HepG2 (cell line): Measurements from ENCODE around the gene CSDE1. TPM values are rescaled to one million over a fixed set of nuclear protein-coding genes. Genes with fewer than 3 reads are reported as not detected.

Experiments
- AGO2 ChIP-seq: fragments of 200-400 bp; formaldehyde crosslinking; optimal IDR thresholded peaks from 2 replicates; pipeline ENCODE3; 2017; ENCODE audit warnings: mild to moderate bottlenecking, low read depth, low read length, moderate library complexity
- ELF3 ChIP-seq: IDR thresholded peaks from 2 replicates; pipeline ENCODE4 v1.6.1; 2016; ENCODE audit warnings: missing genetic modification reagents, missing compliant biosample characterization
- FOXA3 ChIP-seq: IDR thresholded peaks from 2 replicates; pipeline ENCODE4 v1.6.1; 2016; ENCODE audit warnings: missing genetic modification reagents, missing compliant biosample characterization
- FOXO4 ChIP-seq: sonication (generic); formaldehyde crosslinking; conservative IDR thresholded peaks from 2 replicates; pipeline ENCODE4 v1.8.1; 2023; ENCODE audit warnings: missing genetic modification reagents
- FOXP1 ChIP-seq, 2 experiments: fragments of 450-650 bp in 1 of 2; IDR thresholded peaks; 2 replicates each; pipeline ENCODE4 v1.6.1; 2017 to 2018; ENCODE audit warnings: antibody characterized with exemption in 1 of 2
- GTF2F1 ChIP-seq: fragments of 150-350 bp; IDR thresholded peaks from 2 replicates; pipeline ENCODE4 v1.6.1; 2014; ENCODE audit warnings: low read length
- HMG20B ChIP-seq: conservative IDR thresholded peaks from 2 replicates; pipeline ENCODE4 v1.6.1; 2016; ENCODE audit warnings: missing genetic modification reagents, missing compliant biosample characterization
- IRF2 ChIP-seq: IDR thresholded peaks from 2 replicates; pipeline ENCODE4 v1.6.1; 2018; ENCODE audit warnings: missing genetic modification reagents, missing compliant biosample characterization
- MAFF ChIP-seq: IDR thresholded peaks from 2 replicates; pipeline ENCODE4 v1.6.1; 2011; ENCODE audit warnings: low read depth, low read length, improper control_type of control experiment
- NCOR1 ChIP-seq: fragments of 200-600 bp; sonication (generic); IDR thresholded peaks from 2 replicates; pipeline ENCODE4 v1.7.0; 2017; ENCODE audit warnings: antibody characterized with exemption, low read length, borderline replicate concordance
- PAX8 ChIP-seq: sonication (generic); formaldehyde crosslinking; IDR thresholded peaks from 2 replicates; pipeline ENCODE4 v1.8.0; 2022; ENCODE audit warnings: mild to moderate bottlenecking, missing genetic modification reagents, borderline replicate concordance
- REL ChIP-seq: sonication (generic); formaldehyde crosslinking; conservative IDR thresholded peaks from 2 replicates; pipeline ENCODE4 v1.8.0; 2022; ENCODE audit warnings: mild to moderate bottlenecking, missing genetic modification reagents, moderate library complexity
- RFXANK ChIP-seq: IDR thresholded peaks from 2 replicates; pipeline ENCODE4 v1.6.1; 2016
- SMAD3 ChIP-seq: sonication (generic); formaldehyde crosslinking; IDR thresholded peaks from 2 replicates; pipeline ENCODE4 v1.4.0; 2020; ENCODE audit warnings: missing genetic modification reagents
- SRY ChIP-seq: sonication (generic); formaldehyde crosslinking; IDR thresholded peaks from 2 replicates; pipeline ENCODE4 v1.8.0; 2022; ENCODE audit warnings: mild to moderate bottlenecking, missing genetic modification reagents
- ZBTB3 ChIP-seq: sonication (generic); formaldehyde crosslinking; IDR thresholded peaks from 2 replicates; pipeline ENCODE4 v1.4.0; 2020; ENCODE audit warnings: low read depth, mild to moderate bottlenecking, moderate library complexity, missing genetic modification reagents, borderline replicate concordance
- ZFP1 ChIP-seq: IDR thresholded peaks from 2 replicates; pipeline ENCODE4 v1.6.1; 2016
- ZNF101 ChIP-seq: sonication (generic); formaldehyde crosslinking; IDR thresholded peaks from 2 replicates; pipeline ENCODE4 v1.4.0; 2020; ENCODE audit warnings: mild to moderate bottlenecking, low read depth, missing genetic modification reagents, borderline replicate concordance
- ZNF383 ChIP-seq: sonication (generic); formaldehyde crosslinking; IDR thresholded peaks from 2 replicates; pipeline ENCODE4 v1.4.0; 2020; ENCODE audit warnings: missing genetic modification reagents, mild to moderate bottlenecking, borderline replicate concordance
- ZNF564 ChIP-seq: sonication (generic); formaldehyde crosslinking; IDR thresholded peaks from 2 replicates; pipeline ENCODE4 v1.8.1; 2023; ENCODE audit warnings: mild to moderate bottlenecking, missing genetic modification reagents
- ZNF644 ChIP-seq: IDR thresholded peaks from 2 replicates; pipeline ENCODE4 v1.6.1; 2016; ENCODE audit warnings: low read depth
- ZNF770 ChIP-seq: sonication (generic); formaldehyde crosslinking; IDR thresholded peaks from 2 replicates; pipeline ENCODE4 v1.5.0; 2020; ENCODE audit warnings: mild to moderate bottlenecking, missing genetic modification reagents
- ZNF790 ChIP-seq: sonication (generic); formaldehyde crosslinking; IDR thresholded peaks from 2 replicates; pipeline ENCODE4 v1.8.0; 2022; ENCODE audit warnings: missing genetic modification reagents, mild to moderate bottlenecking, borderline replicate concordance
- ZNF839 ChIP-seq: sonication (generic); formaldehyde crosslinking; IDR thresholded peaks from 2 replicates; pipeline ENCODE4 v1.4.0; 2020; ENCODE audit warnings: missing genetic modification reagents, mild to moderate bottlenecking, borderline replicate concordance
- ZZZ3 ChIP-seq: sonication (generic); formaldehyde crosslinking; IDR thresholded peaks from 2 replicates; pipeline ENCODE4 v1.4.0; 2020; ENCODE audit warnings: missing genetic modification reagents, mild to moderate bottlenecking, borderline replicate concordance
- polyA plus RNA-seq, 8 experiments: library from polyadenylated mRNA; depleted of rRNA in 3 of 8; stranded (reverse) in 7 of 8; unstranded in 1 of 8; fragments of >200 nt; fragmentation: Illumina TruSeq in 4 of 8; extraction: Trizol in 4 of 8; gene quantifications; 2 replicates each; pipeline versions ENCODE4 v1.2.1 to v1.2.3, GENCODE V29; 2011 to 2016; ENCODE audit warnings: low read depth in 4 of 8, missing spikeins in 1 of 8, mixed read lengths in 1 of 8; ENCODE audit not compliant: insufficient read depth in 1 of 8
- total RNA-seq, 5 experiments: library from RNA; depleted of rRNA; stranded (reverse); fragments of >200 nt; fragmentation: Illumina TruSeq; extraction: Trizol; gene quantifications; 2 replicates each; pipeline ENCODE4 v1.2.3, GENCODE V29; 2016; ENCODE audit warnings: low read depth in 1 of 5
- TF ChIP-seq, protein P1 (sequence below): sonication (generic); formaldehyde crosslinking; IDR thresholded peaks from 2 replicates; pipeline ENCODE4 v1.4.0; 2020; ENCODE audit warnings: missing genetic modification reagents, low read depth, mild to moderate bottlenecking, borderline replicate concordance

CSDE1 gene
- total and polyA plus RNA-seq, 2 of the 13 experiments (the other 11 are each of a cell fraction or from before 2014, with no cell fraction given), result 150 to 313 TPM

GRCh38 chr1:114780344-114781226 is 22.8 kb upstream of the CSDE1 start, which contains the start of gene SIKE1 (continued):
- TF ChIP-seq ZNF770 (CRISPR knock-in tag) (peak; percentile 24; the same call in 1 of the 2 replicates), FOXO4 (CRISPR knock-in tag) (no peak), GTF2F1 (no peak), SRY (peak; percentile 86), NCOR1 (no peak), SMAD3 (CRISPR knock-in tag) (peak; percentile 85), ZNF383 (peak; percentile 59; the same call in 1 of the 2 replicates), ZZZ3 (peak; percentile 79; the same call in 1 of the 2 replicates), IRF2 (CRISPR knock-in tag) (peak; percentile 80), ZFP1 (CRISPR knock-in tag) (peak; percentile 24; the same call in 1 of the 2 replicates), REL (CRISPR knock-in tag) (no peak), MAFF (peak; percentile 6; the same call in 1 of the 2 replicates), ELF3 (peak; percentile 56), ZNF564 (CRISPR knock-in tag) (peak; percentile 79; the same call in 1 of the 2 replicates), PAX8 (CRISPR knock-in tag) (peak; percentile 49; the same call in 1 of the 2 replicates), FOXA3 (peak; percentile 44; the same call in 1 of the 2 replicates), ZNF839 (CRISPR knock-in tag) (no peak), ZNF790 (CRISPR knock-in tag) (peak; percentile 19; the same call in 1 of the 2 replicates), RFXANK (CRISPR knock-in tag) (no peak), AGO2 (peak; percentile 60), ZNF101 (CRISPR knock-in tag) (no peak; the same call in 1 of the 2 replicates), FOXP1 (IDR thresholded peaks at IDR 0.05) (no peak), FOXP1 (CRISPR knock-in tag; IDR thresholded peaks at IDR 0.05) (0 out of 2 replicates have a peak, but pooled peaks have one; percentile 6), ZNF644 (CRISPR knock-in tag) (no peak), ZBTB3 (peak; percentile 69; the same call in 1 of the 2 replicates), HMG20B (CRISPR knock-in tag) (no peak)
- TF ChIP-seq, protein P1, sequence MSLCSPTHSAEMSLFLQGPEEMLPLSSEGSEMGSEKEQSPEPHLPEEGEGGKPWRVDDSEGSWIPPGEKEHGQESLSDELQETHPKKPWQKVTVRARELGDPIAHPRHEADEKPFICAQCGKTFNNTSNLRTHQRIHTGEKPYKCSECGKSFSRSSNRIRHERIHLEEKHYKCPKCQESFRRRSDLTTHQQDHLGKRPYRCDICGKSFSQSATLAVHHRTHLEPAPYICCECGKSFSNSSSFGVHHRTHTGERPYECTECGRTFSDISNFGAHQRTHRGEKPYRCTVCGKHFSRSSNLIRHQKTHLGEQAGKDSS (CRISPR knock-in tag), result peak; percentile 94
